IMR-90 (cell line): ENCODE measurements around the gene ZIC3.

Experiments used
- BHLHE40 ChIP-seq: fragments of 150-350 bp; IDR thresholded peaks from 2 replicates; pipeline ENCODE4 v1.6.1; 2016; ENCODE audit warnings: mild to moderate bottlenecking, low read depth, low read length
- CTCF ChIP-seq: conservative IDR thresholded peaks from 2 replicates; pipeline ENCODE4 v1.5.1; 2012; ENCODE audit warnings: mild to moderate bottlenecking, low read depth, low read length, improper control_type of control experiment
- POLR2A ChIP-seq: IDR thresholded peaks from 2 replicates; pipeline ENCODE4 v1.6.1; 2012; ENCODE audit warnings: mild to moderate bottlenecking, low read depth, low read length
- RAD21 ChIP-seq: IDR thresholded peaks from 2 replicates; pipeline ENCODE4 v1.6.1; 2012; ENCODE audit warnings: low read length, improper control_type of control experiment
- RCOR1 ChIP-seq: IDR thresholded peaks from 2 replicates; pipeline ENCODE4 v1.6.1; 2012; ENCODE audit warnings: mild to moderate bottlenecking, low read length, improper control_type of control experiment; ENCODE audit not compliant: insufficient replicate concordance
- USF2 ChIP-seq: fragments of 150-350 bp; IDR thresholded peaks from 2 replicates; pipeline ENCODE4 v1.6.1; 2017; ENCODE audit warnings: mild to moderate bottlenecking, antibody characterized with exemption, low read length, low read depth

- TF ChIP-seq CTCF: no peak
- TF ChIP-seq POLR2A: no peak
- TF ChIP-seq RCOR1: no peak
- no peak for TF ChIP-seq USF2
- TF ChIP-seq BHLHE40: no peak
- TF ChIP-seq RAD21: no peak
These were observed 15.9 kb upstream of the ZIC3 start for GRCh38 chrX:137549851-137550664.
